ENCODE measurements around the gene ADM5.

Gene ADM5

GRCh38 chr19:49653466-49653806 is 36.0 kb upstream of the ADM5 start:
- TF ChIP-seq, protein P1, sequence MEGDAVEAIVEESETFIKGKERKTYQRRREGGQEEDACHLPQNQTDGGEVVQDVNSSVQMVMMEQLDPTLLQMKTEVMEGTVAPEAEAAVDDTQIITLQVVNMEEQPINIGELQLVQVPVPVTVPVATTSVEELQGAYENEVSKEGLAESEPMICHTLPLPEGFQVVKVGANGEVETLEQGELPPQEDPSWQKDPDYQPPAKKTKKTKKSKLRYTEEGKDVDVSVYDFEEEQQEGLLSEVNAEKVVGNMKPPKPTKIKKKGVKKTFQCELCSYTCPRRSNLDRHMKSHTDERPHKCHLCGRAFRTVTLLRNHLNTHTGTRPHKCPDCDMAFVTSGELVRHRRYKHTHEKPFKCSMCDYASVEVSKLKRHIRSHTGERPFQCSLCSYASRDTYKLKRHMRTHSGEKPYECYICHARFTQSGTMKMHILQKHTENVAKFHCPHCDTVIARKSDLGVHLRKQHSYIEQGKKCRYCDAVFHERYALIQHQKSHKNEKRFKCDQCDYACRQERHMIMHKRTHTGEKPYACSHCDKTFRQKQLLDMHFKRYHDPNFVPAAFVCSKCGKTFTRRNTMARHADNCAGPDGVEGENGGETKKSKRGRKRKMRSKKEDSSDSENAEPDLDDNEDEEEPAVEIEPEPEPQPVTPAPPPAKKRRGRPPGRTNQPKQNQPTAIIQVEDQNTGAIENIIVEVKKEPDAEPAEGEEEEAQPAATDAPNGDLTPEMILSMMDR (IDR thresholded peaks at IDR 0.05; ENCODE audit: low read length, missing control alignments): no peak
- H3K4me3 ChIP-seq (replicated peaks; ENCODE audit: low read depth, low read length): no peak overlapping the region
- DNase-seq (ENCODE audit: low read depth): no peak

DNA sequence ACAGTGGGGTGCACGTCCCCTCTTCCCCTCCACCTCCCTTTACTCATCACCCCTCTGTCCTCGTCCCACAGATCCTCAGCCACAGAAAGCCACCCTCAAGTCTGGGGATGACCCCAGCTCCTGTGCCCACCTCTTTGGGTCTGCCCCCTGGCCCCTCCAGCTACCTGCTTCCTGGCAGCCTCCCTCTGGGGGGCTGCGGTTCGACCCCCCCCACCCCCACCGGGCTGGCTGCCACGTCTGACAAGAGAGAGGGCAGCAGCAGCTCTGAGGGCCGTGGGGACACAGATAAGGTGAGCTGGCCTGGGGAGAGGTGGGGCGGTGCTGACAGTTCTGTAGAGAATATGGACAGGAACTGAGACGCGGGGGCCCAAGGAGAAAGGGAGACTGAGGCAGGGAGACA is 34.8 kb upstream of the ADM5 start:
- TF ChIP-seq, protein P1 (IDR thresholded peaks at IDR 0.05; ENCODE audit: low read length, missing control alignments): no peak
- no peak for DNase-seq (ENCODE audit: low read depth)
- no peak overlapping the region for H3K4me3 ChIP-seq (replicated peaks; ENCODE audit: low read depth, low read length)

DNA sequence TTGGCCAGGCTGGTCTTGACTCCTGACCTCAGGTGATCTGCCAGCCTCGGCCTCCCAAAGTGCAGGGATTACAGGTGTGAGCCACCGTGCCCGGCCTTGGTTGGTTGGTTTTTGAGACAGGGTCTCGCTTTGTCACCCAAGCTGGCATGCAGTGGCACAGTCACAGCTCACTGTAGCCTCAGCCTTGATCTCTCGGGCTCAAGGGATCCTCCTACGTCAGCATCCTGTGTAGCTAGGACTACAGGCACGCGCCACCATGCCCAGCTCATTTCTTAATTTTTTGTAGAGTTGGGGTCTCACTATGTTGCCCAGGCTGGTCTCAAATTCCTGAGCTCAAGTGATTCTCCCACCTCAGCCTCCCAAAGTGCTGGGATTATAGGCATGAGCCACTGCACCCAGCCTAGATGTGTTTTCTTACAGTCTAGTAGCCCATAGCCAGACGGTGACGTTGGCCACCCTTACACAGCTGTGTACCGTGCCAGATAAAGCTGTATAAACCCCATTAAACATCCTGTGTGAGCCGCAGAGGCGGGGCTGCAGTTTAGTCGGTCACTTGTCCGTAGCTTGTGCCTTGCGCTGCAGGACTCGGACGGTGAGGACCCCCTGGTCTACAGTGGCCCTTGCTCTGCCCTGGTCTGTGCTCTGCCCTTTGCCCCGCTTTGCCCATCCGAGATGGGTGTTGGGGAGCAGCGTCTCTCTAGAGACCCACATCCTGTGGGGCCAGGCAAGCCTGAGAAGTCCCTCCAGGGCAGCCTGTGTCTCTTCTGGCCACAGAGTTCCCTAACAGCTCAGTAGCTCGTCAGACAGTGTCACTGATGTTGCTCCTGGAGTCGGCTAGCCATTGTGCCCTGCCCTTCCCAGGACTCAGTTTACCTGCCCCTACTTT is 33.6 kb upstream of the ADM5 start:
- no peak overlapping the region for H3K4me3 ChIP-seq (replicated peaks; ENCODE audit: low read depth, low read length)
- TF ChIP-seq, protein P1 (IDR thresholded peaks at IDR 0.05; ENCODE audit: low read length, missing control alignments): no peak
- DNase-seq (ENCODE audit: low read depth): no peak

DNA sequence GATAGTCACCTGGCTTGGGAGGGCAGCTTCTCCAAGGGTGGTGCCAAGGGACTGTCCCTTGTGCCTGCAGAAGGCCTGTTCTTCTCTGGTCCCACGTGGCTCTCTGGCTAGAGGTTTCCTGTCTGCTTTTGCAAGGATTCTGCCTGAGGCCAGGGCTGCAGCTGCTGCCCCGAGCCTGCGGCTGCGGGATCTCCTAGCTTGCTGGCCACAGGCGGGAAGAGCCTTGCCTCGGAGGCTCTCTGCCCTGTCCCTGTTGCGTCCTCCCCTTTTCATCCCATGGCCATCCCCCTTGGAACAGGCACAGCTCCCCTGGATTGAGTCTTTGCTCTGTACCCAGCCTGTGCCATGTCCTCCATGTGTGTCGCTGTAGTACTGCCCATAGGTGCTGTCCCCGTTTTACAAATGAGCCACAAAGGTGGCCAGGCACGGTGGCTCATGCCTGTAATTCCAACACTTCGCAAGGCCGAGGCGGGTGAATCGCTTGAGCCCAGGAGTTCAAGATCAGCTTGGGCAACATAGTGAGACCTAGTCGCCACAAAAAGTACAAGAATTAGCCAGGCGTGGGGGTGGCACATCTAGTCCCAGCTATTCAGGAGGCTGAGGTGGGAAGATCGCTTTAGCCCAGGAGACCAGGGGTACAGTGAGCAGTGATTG is 32.8 kb upstream of the ADM5 start:
- no peak for DNase-seq (ENCODE audit: low read depth)
- TF ChIP-seq, protein P1 (IDR thresholded peaks at IDR 0.05; ENCODE audit: low read length, missing control alignments): no peak
- H3K4me3 ChIP-seq (replicated peaks; ENCODE audit: low read depth, low read length): no peak overlapping the region

- H3K4me3 ChIP-seq (replicated peaks; ENCODE audit: low read depth, low read length): no peak overlapping the region
- DNase-seq (ENCODE audit: low read depth): no peak
- TF ChIP-seq, protein P1 (IDR thresholded peaks at IDR 0.05; ENCODE audit: low read length, missing control alignments): no peak
Observed at GRCh38 chr19:49657493-49658138, 31.8 kb upstream of the ADM5 start.

- H3K4me3 ChIP-seq (replicated peaks; ENCODE audit: low read depth, low read length): no peak overlapping the region
- TF ChIP-seq, protein P1 (IDR thresholded peaks at IDR 0.05; ENCODE audit: low read length, missing control alignments): no peak
- no peak for DNase-seq (ENCODE audit: low read depth)
Observed at GRCh38 chr19:49658139-49658517, 31.3 kb upstream of the ADM5 start.
